GM23248 (cell line): ENCODE measurements around the gene KAZN.

Experiments
- EZH2 ChIP-seq: fragments of 200-600 bp; sonication (generic); IDR thresholded peaks from 2 replicates; pipeline ENCODE4 v1.6.1; 2018; ENCODE audit warnings: antibody characterized with exemption, mild to moderate bottlenecking; ENCODE audit not compliant: insufficient read depth, poor library complexity, severe bottlenecking
- EZH2phosphoT487 ChIP-seq: fragments of 200-600 bp; sonication (generic); IDR thresholded peaks from 2 replicates; pipeline ENCODE4 v1.6.1; 2018; ENCODE audit warnings: antibody characterized with exemption, moderate library complexity, mild to moderate bottlenecking, low read depth; ENCODE audit not compliant: insufficient read depth

GRCh38 chr1:14989931-14990728, 391.6 kb downstream of the KAZN start:
- TF ChIP-seq EZH2 = no peak
- no peak for TF ChIP-seq EZH2phosphoT487
